ENCODE results near the gene AMZ1. TPM values are rescaled to one million over a fixed set of nuclear protein-coding genes. Genes with fewer than 3 reads are reported as not detected.

AMZ1 gene
- total RNA-seq, 2 donors from 2014 or later, result 0.66 to 1.6 TPM

DNA sequence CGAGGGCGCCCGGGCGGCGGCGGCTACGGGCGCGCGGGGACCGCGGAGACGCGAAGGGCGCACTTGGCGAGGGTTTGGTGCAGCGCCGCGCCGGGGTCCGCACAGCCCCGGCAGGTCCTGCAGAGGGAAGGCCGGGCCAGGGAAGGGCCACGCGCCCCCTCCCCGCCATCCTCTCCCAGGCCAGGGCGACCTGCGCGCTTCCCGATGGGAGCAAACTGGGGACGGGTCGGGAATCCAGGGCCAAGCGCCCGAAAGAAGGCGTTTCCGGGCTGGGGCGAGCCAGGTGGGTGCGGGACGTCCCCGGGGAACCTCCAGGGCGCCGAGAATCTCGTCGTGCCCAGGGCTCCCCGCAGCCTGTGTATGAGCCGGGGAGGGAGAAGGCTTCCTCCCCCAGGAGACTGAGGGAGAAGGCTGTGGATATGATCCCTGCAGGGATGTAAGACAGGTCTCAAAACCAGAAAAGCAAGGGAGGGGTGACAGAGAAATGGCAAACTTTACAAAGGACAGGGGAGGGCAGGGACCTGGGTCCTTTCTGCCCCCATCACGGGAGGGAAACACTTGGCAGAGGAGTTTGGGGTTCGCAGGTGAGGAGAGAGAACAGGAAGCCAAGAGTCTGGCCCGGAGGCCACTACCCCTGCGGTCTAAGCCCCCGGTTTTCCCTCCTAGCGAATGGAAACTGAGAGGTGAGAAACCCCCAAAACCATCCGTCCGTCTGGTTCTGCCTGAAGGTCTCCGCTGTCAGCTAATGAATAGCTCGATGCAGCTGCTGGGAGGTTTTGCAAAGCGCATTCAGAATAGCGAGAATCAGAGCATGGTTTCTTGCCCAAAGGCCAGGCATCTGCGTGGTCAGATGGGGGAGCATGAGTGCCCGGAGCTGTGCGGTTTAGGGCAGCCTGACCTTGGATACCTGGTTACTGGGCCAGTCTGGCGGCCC is 674 bp downstream of the AMZ1 start:
- TF ChIP-seq, protein P1, sequence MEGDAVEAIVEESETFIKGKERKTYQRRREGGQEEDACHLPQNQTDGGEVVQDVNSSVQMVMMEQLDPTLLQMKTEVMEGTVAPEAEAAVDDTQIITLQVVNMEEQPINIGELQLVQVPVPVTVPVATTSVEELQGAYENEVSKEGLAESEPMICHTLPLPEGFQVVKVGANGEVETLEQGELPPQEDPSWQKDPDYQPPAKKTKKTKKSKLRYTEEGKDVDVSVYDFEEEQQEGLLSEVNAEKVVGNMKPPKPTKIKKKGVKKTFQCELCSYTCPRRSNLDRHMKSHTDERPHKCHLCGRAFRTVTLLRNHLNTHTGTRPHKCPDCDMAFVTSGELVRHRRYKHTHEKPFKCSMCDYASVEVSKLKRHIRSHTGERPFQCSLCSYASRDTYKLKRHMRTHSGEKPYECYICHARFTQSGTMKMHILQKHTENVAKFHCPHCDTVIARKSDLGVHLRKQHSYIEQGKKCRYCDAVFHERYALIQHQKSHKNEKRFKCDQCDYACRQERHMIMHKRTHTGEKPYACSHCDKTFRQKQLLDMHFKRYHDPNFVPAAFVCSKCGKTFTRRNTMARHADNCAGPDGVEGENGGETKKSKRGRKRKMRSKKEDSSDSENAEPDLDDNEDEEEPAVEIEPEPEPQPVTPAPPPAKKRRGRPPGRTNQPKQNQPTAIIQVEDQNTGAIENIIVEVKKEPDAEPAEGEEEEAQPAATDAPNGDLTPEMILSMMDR (conservative IDR thresholded peaks at IDR 0.05), result no peak
- no peaks in the 10 kb centered on the region for H3K4me1 ChIP-seq (ENCODE audit: control insufficient read depth, insufficient read depth, low read length)
- 20 to 27% methylated on average over 52 to 62 of the region's 62 CpGs for WGBS, 2 experiments (ENCODE audit: insufficient coverage in 1 of 2, insufficient read length in 1 of 2)
- no peaks in the 10 kb centered on the region for H3K36me3 ChIP-seq (ENCODE audit: control insufficient read depth, insufficient read depth, low read length)
- Mint-ChIP-seq H3K4me1 (peaks cover 6% of the 10 kb centered on the region), H3K27me3 (ENCODE audit: insufficient read depth) (peaks cover 40% of the 10 kb centered on the region), H3K36me3 (ENCODE audit: low read depth) (no peaks in the 10 kb centered on the region), H3K9me3 (no peaks in the 10 kb centered on the region), H3K4me3 (peak overlapping the region; percentile 51), H3K27ac (no peak overlapping the region)
- DNase-seq, result peak; percentile 73
- no peak overlapping the region for H3K27ac ChIP-seq (ENCODE audit: low read depth, low read length)
- H3K9me3 ChIP-seq (ENCODE audit: control insufficient read depth, low read length), result no peaks in the 10 kb centered on the region
- no peak overlapping the region for H3K4me3 ChIP-seq (ENCODE audit: low read length)
- H3K27me3 ChIP-seq (ENCODE audit: control insufficient read depth, insufficient read depth, low read length, poor library complexity, severe bottlenecking), result peaks cover 43% of the 10 kb centered on the region
- no peak overlapping the region for H3K9ac ChIP-seq (ENCODE audit: extremely low read depth, low read length, poor library complexity, severe bottlenecking)

DNA sequence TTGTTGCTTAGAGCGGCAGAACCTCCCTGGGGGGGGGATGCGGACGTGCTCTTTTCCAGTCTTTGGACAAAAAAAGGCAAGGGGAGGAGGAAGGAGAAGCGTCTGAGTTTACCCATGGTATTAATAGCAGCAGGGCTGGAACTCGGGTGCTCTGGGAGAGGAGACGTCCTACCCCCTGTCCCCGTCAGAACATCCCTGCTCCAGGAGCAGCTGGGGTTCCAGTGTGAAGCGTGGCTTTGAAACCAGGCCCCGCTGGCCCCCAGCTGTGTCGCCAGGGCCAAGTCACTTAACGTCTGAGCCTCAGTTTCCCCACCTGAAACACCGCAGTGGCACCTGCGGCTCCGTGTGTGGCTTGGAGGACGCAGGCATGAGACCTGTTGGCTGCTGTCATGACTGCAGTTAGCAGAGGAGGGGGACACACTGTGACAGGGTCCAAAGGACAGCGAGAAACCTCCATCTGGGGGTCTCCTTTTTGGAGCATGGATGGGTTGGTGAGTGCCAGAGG is 1.4 kb downstream of the AMZ1 start:
- TF ChIP-seq, protein P1 (conservative IDR thresholded peaks at IDR 0.05), result no peak
- peak overlapping the region; percentile 51 for H3K4me3 Mint-ChIP-seq
- no peak overlapping the region for H3K4me3 ChIP-seq (ENCODE audit: low read length)
- H3K9ac ChIP-seq (ENCODE audit: extremely low read depth, low read length, poor library complexity, severe bottlenecking), result no peak overlapping the region
- peaks cover 6% of the 10 kb centered on the region for H3K4me1 Mint-ChIP-seq
- no peaks in the 10 kb centered on the region for H3K9me3 Mint-ChIP-seq
- no peak overlapping the region for H3K27ac Mint-ChIP-seq
- peaks cover 43% of the 10 kb centered on the region for H3K27me3 ChIP-seq (ENCODE audit: control insufficient read depth, insufficient read depth, low read length, poor library complexity, severe bottlenecking)
- H3K4me1 ChIP-seq (ENCODE audit: control insufficient read depth, insufficient read depth, low read length), result no peaks in the 10 kb centered on the region
- H3K9me3 ChIP-seq (ENCODE audit: control insufficient read depth, low read length), result no peaks in the 10 kb centered on the region
- peaks cover 40% of the 10 kb centered on the region for H3K27me3 Mint-ChIP-seq (ENCODE audit: insufficient read depth)
- WGBS, 2 experiments (ENCODE audit: insufficient coverage in 1 of 2, insufficient read length in 1 of 2), result 92 to 94% methylated on average over 7 to 16 of the region's 16 CpGs
- no peak overlapping the region for H3K27ac ChIP-seq (ENCODE audit: low read depth, low read length)
- H3K36me3 Mint-ChIP-seq (ENCODE audit: low read depth), result no peaks in the 10 kb centered on the region
- H3K36me3 ChIP-seq (ENCODE audit: control insufficient read depth, insufficient read depth, low read length), result no peaks in the 10 kb centered on the region
- DNase-seq, result no peak

GRCh38 chr7:2689951-2690705 is 2.1 kb downstream of the AMZ1 start:
- Histone ChIP-seq H3K4me3 (ENCODE audit: low read length) (no peak overlapping the region), H3K27ac (ENCODE audit: low read depth, low read length) (no peak overlapping the region), H3K36me3 (ENCODE audit: control insufficient read depth, insufficient read depth, low read length) (no peaks in the 10 kb centered on the region), H3K9me3 (ENCODE audit: control insufficient read depth, low read length) (no peaks in the 10 kb centered on the region), H3K27me3 (ENCODE audit: control insufficient read depth, insufficient read depth, low read length, poor library complexity, severe bottlenecking) (peaks cover 43% of the 10 kb centered on the region), H3K9ac (ENCODE audit: extremely low read depth, low read length, poor library complexity, severe bottlenecking) (no peak overlapping the region), H3K4me1 (ENCODE audit: control insufficient read depth, insufficient read depth, low read length) (no peaks in the 10 kb centered on the region)
- Mint-ChIP-seq H3K27me3 (ENCODE audit: insufficient read depth) (peaks cover 40% of the 10 kb centered on the region), H3K4me1 (peaks cover 6% of the 10 kb centered on the region), H3K4me3 (no peak overlapping the region), H3K36me3 (ENCODE audit: low read depth) (no peaks in the 10 kb centered on the region), H3K9me3 (no peaks in the 10 kb centered on the region), H3K27ac (no peak overlapping the region)
- 90 to 92% methylated on average over 18 to 23 of the region's 23 CpGs for WGBS, 2 experiments (ENCODE audit: insufficient coverage in 1 of 2, insufficient read length in 1 of 2)
- no peak for DNase-seq
- TF ChIP-seq, protein P1 (conservative IDR thresholded peaks at IDR 0.05), result no peak

All from endodermal cell (in vitro differentiated cells).